Spleen (tissue), 7 donors: ENCODE data around the gene MOSPD3.

Experiments used
- CTCF ChIP-seq, 11 experiments: fragments of 200-600 bp in 7 of 11; fragments of 450-650 bp in 4 of 11; sonication (generic) in 4 of 11; IDR thresholded peaks in 8 of 11; conservative IDR thresholded peaks in 3 of 11; 1 replicate in 7 of 11; 2 replicates in 4 of 11; pipeline versions ENCODE4 v1.4.0 to v1.8.0; 2016 to 2021; ENCODE audit warnings: antibody characterized with exemption in 11 of 11, inconsistent platforms in 4 of 11, mild to moderate bottlenecking in 1 of 11
- POLR2A ChIP-seq, 3 donors: fragments of 450-650 bp; IDR thresholded peaks; one replicate each; pipeline ENCODE4 v1.5.1; 2017; ENCODE audit warnings: antibody characterized with exemption in 3 of 3, mild to moderate bottlenecking in 1 of 3
- donor health status: DM: no; HTN: no; CAD: no; lungs with moderate emphysema.
- donor health status: DM: no; HTN: no; CAD: no.
- donor health status: DM: no; HTN: no; CAD: no.

DNA sequence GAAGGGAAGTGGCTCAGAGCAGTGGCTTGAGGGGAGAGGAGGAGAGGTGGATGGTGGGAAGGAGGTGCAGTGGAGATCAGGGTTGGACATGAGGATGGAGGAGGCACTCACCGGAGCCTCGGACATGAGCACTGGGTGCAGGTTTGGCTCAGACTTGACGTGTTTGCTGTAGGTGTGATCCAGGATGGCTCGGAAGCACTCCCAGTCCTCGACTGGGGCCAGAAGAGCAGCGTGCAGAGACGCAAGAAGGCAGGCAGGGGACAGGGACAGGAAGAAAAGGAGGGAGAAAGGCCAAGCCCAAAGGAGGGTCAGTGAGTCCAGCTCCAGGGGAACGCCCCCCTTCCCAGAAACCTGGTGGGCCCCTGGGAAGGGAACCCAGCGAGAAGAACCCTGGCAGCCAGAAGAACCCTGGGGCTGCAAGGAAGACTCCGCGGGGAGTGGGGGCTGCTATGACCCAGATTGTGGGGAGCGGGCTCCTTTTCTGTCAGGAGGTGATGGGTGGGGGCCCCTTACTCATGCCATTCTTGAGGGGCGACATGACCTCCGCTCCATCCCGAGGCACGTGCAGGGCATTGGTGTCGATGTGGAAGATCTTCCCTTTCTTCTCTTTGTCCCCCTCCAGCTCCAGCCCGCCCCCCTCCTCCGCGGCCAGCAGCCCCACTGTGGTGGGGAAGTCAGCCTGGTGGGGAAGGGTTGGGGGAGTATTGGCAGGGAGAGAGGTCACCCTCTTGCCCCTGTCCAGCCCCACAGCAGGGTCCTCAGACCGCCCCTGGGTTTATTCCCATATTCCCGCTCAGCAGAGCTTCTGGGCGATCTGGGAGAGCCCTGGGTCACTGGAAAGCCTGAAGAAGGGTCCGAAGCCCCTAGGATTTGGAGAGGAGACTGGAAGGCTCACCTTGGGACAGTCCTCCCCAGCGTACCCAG, 42.8 kb downstream of the MOSPD3 start:
- no peak for TF ChIP-seq CTCF (IDR thresholded peaks at IDR 0.05 in 8 of 11, conservative IDR thresholded peaks at IDR 0.05 in 3 of 11)
- TF ChIP-seq POLR2A (IDR thresholded peaks at IDR 0.05) = no peak
